ENCODE measurements around the gene LRRFIP1. TPM values are rescaled to one million over a fixed set of nuclear protein-coding genes. Genes with fewer than 3 reads are reported as not detected.

The LRRFIP1 gene
- total RNA-seq, 6 experiments from 2014 or later, result 90.6 to 107 (median 102) TPM

DNA sequence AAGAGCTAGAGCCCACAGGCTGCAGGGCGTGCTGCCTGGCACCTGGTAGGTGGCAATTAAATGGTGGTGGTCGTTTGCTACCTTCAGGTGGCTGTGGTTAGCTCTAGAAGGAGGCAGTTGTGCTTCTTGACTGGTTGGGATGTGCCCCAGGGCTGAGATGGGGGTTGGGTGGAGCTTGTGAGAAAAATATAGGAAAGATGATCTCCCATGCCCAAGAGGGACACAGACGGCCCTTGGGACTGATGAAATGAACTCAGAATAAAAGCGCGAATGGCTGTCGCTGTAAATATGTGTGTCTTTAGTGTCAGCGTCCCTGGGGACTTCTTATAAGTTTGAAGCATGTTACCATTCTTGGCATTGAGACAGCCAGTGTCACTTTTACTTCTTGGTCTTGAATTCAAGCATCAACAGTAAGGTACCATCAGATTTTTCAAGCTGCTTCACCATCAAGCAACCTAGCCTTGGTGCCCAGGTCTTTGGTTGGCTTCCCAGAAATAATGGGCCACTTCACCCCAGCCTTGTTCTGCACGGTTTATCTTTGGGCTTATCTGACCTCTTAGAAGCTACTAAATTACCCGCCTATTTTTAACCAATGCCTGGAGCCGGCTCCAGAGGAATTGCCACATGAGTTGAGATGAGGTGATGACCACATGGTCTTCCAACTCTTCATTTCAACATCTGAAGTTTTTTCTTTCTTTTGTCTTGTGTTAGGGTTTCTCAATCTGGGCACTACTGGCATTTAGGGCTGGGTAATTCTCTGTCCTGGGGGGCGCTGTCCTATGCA lies 11.9 kb downstream of the LRRFIP1 start:
- H3K4me3 Mint-ChIP-seq, result no peak overlapping the region
- peaks cover 5% of the 10 kb centered on the region; the same call in 1 of the 2 replicates for H3K4me1 Mint-ChIP-seq (ENCODE audit: low read depth)
- H3K27me3 Mint-ChIP-seq (ENCODE audit: insufficient read depth), result no peaks in the 10 kb centered on the region; the same call in 1 of the 2 replicates
- peaks cover 27% of the 10 kb centered on the region for H3K36me3 Mint-ChIP-seq (ENCODE audit: low read depth)
- H3K9me3 Mint-ChIP-seq, result peaks cover 8% of the 10 kb centered on the region; the same call in 1 of the 2 replicates
- DNase-seq, result no peak
- TF ChIP-seq, protein P1, sequence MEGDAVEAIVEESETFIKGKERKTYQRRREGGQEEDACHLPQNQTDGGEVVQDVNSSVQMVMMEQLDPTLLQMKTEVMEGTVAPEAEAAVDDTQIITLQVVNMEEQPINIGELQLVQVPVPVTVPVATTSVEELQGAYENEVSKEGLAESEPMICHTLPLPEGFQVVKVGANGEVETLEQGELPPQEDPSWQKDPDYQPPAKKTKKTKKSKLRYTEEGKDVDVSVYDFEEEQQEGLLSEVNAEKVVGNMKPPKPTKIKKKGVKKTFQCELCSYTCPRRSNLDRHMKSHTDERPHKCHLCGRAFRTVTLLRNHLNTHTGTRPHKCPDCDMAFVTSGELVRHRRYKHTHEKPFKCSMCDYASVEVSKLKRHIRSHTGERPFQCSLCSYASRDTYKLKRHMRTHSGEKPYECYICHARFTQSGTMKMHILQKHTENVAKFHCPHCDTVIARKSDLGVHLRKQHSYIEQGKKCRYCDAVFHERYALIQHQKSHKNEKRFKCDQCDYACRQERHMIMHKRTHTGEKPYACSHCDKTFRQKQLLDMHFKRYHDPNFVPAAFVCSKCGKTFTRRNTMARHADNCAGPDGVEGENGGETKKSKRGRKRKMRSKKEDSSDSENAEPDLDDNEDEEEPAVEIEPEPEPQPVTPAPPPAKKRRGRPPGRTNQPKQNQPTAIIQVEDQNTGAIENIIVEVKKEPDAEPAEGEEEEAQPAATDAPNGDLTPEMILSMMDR (IDR thresholded peaks at IDR 0.05), result no peak
- no peak overlapping the region for H3K27ac Mint-ChIP-seq

DNA sequence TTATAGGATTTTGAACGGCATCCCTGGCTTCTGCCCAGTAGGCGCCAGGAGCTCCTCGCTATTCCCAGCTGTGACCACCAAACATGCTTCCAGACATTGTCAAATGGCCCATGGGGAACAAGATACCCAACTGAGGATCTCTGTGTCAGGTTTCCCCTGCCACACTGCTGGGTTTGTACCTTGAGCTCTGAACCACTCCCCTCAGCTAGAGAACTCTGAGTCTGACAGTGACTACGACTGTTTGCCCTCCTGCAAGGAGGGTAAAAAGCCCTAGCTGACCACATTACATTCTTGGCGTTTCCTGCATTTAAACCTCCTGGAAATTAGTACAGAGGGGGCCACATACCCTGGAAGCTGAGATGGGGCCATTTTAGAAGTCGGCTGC lies 12.4 kb downstream of the LRRFIP1 start:
- peaks cover 24% of the 10 kb centered on the region for H3K36me3 Mint-ChIP-seq (ENCODE audit: low read depth)

DNA sequence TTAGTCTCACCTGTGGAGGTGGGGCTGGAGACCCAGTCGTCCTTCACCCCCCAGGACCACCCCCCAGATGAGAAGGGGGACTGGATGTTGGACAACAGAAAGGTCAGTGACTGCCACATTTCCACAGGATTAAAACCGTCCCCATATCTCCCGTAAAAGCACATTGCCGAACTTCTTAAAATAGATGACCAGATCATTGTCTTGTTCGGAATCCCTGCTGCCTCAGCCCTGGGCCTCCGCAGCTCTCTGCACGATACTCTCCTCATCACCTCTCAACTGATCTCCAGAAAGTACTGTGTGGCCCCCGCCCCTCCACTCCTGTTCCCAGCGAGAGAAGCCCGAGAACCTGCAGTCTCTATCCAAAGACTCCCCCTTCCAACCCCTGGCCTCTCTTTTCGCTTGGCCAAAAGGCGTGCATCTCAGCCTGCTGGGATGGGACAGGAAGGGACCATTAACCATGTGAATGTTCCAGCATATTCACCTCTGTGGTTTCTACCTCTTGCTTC lies 13.2 kb downstream of the LRRFIP1 start:
- Mint-ChIP-seq H3K27ac (no peak overlapping the region), H3K27me3 (ENCODE audit: insufficient read depth) (no peaks in the 10 kb centered on the region; the same call in 1 of the 2 replicates), H3K4me1 (ENCODE audit: low read depth) (peaks cover 5% of the 10 kb centered on the region; the same call in 1 of the 2 replicates), H3K36me3 (ENCODE audit: low read depth) (peaks cover 25% of the 10 kb centered on the region), H3K4me3 (no peak overlapping the region), H3K9me3 (no peaks in the 10 kb centered on the region)
- TF ChIP-seq, protein P1 (IDR thresholded peaks at IDR 0.05), result no peak
- no peak for DNase-seq

More for the DNA sequence above, 12.4 kb downstream of the LRRFIP1 start:
- Mint-ChIP-seq H3K27me3 (ENCODE audit: insufficient read depth) (no peaks in the 10 kb centered on the region; the same call in 1 of the 2 replicates), H3K27ac (no peak overlapping the region), H3K4me3 (no peak overlapping the region), H3K4me1 (ENCODE audit: low read depth) (peaks cover 5% of the 10 kb centered on the region; the same call in 1 of the 2 replicates), H3K9me3 (peaks cover 2% of the 10 kb centered on the region; the same call in 1 of the 2 replicates)
- TF ChIP-seq, protein P1 (IDR thresholded peaks at IDR 0.05), result no peak
- DNase-seq, result no peak

DNA sequence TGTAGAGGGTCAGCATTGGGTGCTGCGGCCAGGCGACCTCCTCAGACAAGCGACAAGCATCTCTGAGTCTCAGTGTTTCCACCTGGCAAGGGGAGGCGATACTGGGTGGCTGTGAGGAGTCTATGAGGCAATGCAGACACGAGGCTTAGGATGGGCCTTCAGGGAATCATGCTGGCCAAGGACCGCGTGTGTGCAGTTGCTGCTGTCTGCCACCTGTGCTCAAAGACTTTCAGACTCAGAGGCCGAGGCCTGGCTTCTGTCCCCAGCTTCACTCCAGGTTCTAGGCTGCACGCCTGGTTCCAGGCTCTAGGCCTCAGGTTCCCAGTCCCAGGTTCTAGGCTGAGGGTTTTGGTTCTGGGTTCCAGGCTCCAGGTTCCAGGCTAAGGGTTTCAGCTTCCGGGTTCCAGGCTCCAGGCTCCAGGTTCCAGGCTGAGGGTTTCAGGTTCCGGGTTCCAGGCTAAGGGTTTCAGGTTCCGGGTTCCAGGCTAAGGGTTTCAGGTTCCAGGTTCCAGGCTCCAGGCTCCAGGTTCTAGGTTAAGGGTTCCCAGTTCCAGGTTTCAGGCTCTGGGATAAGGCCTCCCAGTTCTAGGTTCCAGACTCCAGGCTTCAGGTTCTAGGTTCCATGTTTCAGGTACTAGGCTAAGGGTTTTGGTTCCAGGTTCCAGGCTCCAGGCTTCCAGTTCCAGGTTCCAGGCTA lies 14.8 kb downstream of the LRRFIP1 start:
- Mint-ChIP-seq H3K4me3 (no peak overlapping the region), H3K4me1 (ENCODE audit: low read depth) (peaks cover 5% of the 10 kb centered on the region; the same call in 1 of the 2 replicates), H3K36me3 (ENCODE audit: low read depth) (peaks cover 29% of the 10 kb centered on the region), H3K27ac (no peak overlapping the region), H3K9me3 (no peaks in the 10 kb centered on the region), H3K27me3 (ENCODE audit: insufficient read depth) (no peaks in the 10 kb centered on the region; the same call in 1 of the 2 replicates)
- TF ChIP-seq, protein P1 (IDR thresholded peaks at IDR 0.05), result no peak
- no peak for DNase-seq

DNA sequence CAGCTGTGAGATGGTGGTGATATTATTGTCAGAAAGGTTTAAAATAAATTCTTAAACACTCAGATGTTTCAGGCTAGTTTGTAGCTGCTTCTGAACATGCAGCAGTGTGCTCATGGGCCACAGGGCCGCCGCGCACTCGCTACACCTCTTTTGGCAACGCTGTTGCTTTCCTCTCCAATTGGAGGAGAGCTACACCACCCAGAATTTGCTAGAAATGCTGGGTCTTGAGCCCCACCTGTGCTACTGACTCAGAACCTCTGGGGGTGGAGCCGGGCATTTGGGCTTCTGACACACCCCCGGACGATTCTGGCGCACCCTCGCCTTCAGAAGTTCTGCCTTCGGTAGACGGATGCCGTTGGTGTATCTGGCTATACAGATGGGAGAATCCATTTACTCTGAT lies 15.7 kb downstream of the LRRFIP1 start:
- no peak for DNase-seq
- Mint-ChIP-seq H3K9me3 (no peaks in the 10 kb centered on the region), H3K27ac (no peak overlapping the region), H3K36me3 (ENCODE audit: low read depth) (peaks cover 30% of the 10 kb centered on the region), H3K27me3 (ENCODE audit: insufficient read depth) (no peaks in the 10 kb centered on the region; the same call in 1 of the 2 replicates), H3K4me1 (ENCODE audit: low read depth) (peaks cover 10% of the 10 kb centered on the region), H3K4me3 (no peak overlapping the region)
- TF ChIP-seq, protein P1 (IDR thresholded peaks at IDR 0.05), result no peak

Data from HFFc6 (cell line).